Tracheal epithelial cell (primary cell): ENCODE measurements around the gene TSHZ3. TPM values are rescaled to one million over a fixed set of nuclear protein-coding genes. Genes with fewer than 3 reads are reported as not detected.

ENCODE experiments used
- total RNA-seq: library from RNA; depleted of rRNA; stranded (reverse); fragments of >200 nt; gene quantifications from 2 replicates; pipeline ENCODE4 v1.2.1, GENCODE V29; 2014

Gene TSHZ3
- total RNA-seq = 1.7 TPM in 2 replicates

DNA sequence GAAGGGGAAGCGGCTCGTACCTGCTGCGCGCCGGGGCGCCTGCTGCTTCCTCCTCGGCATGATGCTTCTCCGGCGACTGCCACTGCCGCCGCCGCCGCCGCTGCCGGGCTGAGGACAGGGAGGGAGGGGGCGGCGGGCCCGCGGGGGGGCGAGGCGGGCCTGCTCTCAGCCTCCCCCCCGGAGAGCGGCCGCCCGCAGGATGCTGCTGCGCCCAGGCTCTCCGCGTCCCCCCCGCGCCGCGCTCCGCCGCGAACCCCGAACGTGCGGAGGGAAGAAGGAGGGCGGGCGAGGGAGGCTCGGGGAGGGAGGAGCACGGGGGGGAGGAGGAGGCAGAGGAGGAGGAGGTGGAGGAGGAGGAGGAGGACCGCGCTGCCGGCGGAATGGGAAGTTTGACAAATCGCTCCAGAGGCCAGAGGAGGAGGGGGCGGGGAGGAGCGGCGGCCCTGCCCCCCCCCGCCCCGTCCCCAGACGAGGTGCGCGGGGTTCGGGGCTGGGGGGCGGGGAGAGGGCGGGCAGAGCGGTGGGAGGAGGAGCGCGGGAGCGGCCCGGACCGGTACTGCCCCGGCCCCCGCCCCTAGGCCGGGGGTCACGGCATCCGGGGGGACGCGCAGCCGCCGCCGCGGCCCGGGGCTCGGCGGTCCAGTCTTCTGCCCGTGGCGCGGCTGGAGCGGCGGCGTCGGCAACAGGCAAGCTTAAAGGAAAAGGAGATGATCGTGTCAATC is at the start of gene TSHZ3:
Gene TSHZ3, minus strand, starts transcription at position 277 of the 722 bp plus-strand sequence. Its CDS starts 217 bp downstream, at position 60.

